GM19025 (cell line): ENCODE measurements around the gene PPM1J.
"Not testable (repeated sequence)": the region's sequence is repeated elsewhere in the genome, so short reads cannot be mapped to it uniquely, and the experiment has no call there.

Source experiments
- ATAC-seq: cut with Tn5 transposase; IDR thresholded peaks from one replicate; pipeline ENCODE4 v1.9.1; 2021; ENCODE audit warnings: mild to moderate bottlenecking, low read depth, moderate library complexity; ENCODE audit not compliant: unreplicated experiment

Gene PPM1J

DNA sequence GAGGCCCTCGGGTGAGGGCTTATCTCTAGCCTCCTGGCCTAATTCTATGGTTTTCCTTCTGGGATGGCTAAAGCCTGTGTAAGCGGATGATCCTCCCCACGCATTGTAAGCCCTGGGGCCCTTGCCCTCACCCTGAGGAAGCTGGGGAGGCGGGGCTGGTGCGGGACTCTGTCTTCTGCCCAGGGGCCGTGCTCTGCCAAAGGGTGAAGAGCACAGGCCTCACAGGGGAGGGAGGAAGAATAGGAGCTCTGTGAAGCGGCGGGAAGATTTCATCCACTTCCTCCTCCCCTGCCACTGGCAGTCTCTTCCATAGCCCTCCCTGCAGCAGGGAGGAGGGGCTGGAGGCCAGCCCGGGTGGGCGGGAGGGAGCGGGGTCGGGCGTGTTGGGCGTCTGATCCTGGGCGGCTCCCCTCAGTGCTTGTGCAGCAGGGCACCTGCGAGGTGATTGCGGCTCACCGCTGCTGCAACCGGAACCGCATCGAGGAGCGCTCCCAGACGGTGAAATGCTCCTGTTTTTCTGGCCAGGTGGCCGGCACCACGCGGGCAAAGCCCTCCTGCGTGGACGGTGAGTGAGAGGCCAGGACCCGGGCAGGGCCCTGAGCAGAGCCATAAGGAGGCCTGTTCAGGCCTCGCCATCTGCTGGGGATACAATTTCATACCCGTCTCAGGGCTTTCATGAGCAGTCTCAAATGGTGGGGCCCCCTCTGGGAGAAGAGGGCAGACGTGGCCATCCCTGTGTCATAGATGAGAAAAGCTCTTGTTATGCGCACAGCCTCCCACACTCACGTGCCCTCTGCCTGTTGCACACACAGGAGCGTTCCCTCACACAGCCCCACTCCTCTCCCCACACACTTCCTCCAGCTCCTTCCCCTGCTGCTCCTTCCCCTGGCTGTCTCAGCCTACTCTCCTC lies 7.7 kb upstream of the PPM1J start:
- no peak for ATAC-seq

DNA sequence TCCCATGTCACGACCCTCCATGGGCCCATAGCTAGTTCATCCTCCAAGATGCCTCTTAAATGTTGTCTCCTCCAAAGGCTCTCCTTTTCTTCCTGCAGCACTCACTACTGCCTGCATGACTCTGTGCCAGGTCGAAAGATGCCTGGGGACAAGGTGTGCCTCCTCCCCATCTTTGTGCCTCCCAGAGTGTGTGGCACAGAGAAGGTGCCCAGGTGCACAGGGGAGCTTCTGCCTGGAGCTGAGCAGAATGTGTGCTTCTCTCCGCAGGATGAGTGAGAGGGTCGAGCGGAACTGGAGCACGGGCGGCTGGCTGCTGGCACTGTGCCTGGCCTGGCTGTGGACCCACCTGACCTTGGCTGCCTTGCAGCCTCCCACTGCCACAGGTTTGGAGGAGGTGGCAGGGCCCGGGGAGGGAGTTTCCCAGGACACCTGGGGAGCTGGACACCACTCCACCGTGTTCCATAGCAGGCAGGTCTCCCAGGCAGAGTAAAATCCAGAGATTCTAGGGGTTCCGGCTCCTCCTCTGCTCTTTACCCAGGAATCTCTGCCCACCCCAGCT lies 6.9 kb upstream of the PPM1J start:
- no peak for ATAC-seq

- ATAC-seq, result not testable (repeated sequence)
Observed at GRCh38 chr1:112721294-112721693, 6.2 kb upstream of the PPM1J start.

DNA sequence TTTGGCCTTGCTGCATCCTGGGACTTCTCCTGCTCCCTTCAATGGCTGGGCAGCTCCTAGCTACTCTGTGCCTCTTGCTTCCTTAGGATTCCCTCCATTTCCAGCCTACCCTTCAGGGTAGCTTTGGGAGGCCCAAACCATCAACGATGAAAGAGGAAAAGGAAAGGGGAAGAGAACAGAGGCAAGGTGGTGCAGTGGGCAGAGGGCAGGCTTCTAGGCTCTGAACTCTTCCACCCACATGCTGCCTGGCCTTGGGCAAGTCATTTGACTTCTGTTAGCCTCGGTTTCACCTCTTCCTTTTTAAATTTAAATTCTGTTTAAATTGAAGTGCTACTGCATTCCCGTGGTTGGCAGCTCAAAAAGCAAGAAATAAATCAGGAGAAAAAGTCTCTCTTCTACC lies 5.7 kb upstream of the PPM1J start:
- no peak for ATAC-seq

- no peak for ATAC-seq
Observed at GRCh38 chr1:112719706-112720105, 4.6 kb upstream of the PPM1J start.

GRCh38 chr1:112718691-112719418 lies 3.7 kb upstream of the PPM1J start:
- no peak for ATAC-seq

DNA sequence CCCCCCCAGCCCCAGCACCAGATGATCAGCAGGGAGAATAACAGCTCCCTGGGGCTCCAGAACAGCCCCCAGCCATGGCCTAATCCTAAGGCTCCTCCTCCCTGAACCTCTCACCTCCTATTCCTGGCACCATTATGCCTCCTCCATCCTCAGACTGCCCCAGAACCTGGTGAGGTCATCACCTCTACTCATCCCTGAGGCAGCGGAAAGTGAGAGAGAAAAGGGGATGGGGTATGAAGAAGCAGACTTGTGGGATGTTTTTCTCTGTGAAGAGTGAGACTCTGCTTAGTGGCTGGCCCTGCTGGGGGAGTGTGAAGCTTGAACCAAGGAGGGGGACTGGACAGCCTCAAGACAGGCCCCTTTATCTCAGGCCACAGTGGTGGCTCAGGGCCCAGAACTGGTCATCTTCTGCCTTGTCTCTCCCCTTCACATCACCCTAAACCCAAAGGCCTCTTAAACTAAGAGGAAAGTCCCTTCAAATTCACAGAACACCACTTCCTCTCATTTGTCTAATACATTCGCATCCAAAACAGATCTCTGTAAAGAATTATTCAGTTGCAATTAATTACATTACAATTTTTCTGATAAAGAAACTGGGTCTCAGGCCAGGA lies 2.2 kb upstream of the PPM1J start:
- ATAC-seq, result no peak

DNA sequence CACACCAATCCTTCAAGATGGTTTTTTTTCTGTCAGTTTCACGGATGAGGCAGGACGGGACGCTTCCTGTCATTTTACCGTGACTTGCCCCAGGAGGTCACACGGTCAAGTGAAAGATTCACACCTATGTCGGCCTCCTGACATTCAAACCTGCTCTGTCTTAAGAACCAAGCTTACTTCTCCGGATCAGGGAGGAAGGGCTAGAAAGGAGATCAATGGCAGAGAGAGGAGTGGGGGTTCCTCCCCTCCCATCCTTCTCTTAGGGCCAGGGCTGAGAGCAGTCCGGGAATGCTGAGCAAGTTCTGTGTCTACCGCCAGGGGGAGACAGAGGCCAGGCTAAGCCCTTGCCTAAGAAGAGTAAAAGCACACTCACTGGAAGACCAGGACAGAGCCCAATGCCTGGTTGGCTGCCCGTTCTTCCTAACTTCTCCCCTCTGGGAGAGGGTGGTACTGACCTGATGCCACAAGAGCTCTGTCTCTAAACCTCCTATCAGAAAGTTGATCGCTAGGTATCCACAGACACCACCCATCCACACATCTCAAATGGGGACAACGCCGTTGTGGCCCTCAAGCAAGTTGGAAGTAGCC lies 1.1 kb upstream of the PPM1J start:
- no peak for ATAC-seq

- ATAC-seq, result no peak
Observed at GRCh38 chr1:112714313-112715263, 544 bp downstream of the PPM1J start.

DNA sequence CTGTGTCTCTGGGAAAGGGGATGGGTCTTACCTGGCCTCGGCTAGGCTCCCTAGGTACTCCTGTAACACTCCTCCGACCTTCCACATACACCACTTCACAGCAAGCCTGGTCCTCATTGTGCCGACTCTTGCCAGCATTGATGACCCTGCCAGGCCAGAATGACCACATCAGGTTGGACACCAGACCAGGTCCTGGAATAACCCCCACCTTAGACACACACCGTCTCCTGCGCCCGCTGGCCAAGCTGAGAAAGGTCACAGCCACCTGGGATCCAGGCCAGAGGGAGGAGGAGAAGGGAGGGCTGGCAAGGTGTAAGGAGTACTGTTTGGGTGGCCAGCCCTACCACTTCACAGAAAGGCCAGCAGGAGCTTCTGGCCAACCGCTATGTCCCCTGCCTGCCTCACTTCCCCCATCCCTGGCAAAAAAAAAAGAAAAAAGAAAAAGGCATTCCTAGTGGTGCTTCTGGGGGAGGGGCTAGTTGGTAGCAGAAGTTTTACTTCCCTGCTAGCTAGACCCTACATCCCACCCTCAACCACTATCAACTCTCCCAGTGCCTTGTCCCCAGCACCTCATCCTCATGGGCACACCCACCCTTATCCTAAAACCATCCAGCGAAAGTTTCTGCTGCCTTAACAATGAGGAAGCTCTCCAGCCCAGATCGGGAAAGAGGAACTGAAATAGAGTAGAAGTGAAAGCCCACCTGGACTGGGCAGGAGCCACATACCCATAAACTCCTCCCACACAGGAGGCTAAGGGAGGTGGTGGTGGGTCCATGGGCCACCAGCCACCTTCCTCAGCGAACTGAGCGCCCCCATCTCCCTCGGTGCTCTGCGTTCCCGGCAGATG lies 1.4 kb downstream of the PPM1J start:
- no peak for ATAC-seq

GRCh38 chr1:112712701-112713128 lies 2.4 kb downstream of the PPM1J start:
- no peak for ATAC-seq

GRCh38 chr1:112712191-112712590 lies 2.9 kb downstream of the PPM1J start:
- ATAC-seq, result no peak

- ATAC-seq, result no peak
Observed at GRCh38 chr1:112711670-112712069, 3.5 kb downstream of the PPM1J start.

DNA sequence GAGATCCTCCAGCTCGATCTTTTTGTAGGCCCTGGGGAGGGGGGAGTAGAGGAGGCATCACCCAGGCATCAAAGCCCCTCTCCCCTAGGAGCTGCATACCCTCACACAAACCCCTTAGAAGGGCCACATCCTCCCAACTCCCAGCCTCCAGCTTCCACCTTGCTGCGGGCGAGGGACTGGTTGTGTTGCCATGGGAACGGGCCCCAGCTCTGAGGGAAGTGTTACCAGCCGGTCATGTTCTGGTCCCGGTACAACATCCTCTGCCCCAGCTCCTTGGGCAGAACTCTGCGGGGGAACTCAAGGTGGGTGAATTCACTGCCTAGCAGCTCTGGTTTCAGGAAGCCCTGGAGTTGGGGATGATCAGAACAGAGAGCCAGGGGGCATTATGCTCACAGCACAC lies 4.1 kb downstream of the PPM1J start:
- ATAC-seq, result no peak

GRCh38 chr1:112710586-112710985 lies 4.5 kb downstream of the PPM1J start:
- ATAC-seq, result no peak

GRCh38 chr1:112710159-112710558 lies 5.0 kb downstream of the PPM1J start:
- ATAC-seq, result no peak

DNA sequence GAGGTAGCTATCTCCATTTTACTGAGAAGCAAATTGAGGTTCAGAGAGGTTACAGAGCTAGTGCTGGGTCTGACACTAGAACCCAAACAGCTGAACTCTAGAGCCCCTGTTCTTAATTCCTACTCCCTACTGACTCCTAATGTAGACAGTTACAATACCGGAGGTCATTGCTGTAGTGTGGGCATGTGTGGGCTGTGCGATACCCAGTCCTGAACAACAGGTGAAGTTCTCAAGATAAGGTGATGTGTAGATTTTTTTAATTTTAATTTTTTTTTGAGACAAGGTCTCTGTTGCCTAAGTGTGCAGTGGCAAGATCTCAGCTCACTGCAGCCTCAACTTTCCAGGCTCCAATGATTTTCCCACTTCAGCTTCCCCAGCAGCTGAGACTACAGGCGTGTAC lies 6.6 kb downstream of the PPM1J start:
- no peak for ATAC-seq

DNA sequence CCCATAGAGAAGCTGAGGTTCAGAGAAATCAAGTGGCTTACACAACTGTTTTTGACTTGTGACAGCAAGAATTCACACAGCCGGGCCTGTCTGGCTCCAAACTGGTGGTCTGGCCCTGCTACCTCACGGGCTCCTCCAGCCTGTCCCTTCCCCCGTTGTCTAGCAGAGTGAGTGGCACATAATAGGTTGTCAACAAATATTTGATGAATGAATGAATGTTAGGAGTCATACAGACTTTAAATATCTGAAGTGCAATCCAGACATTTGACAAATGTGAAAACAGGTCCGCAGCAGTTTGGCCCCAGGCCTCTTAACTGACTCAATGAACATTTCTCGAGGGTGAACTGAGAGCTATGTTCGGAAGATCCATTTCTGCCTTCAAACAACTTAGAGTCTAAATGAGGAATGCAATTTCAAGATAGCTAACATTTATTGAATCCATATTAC lies 7.1 kb downstream of the PPM1J start:
- ATAC-seq, result no peak
